Bladder microvascular endothelial cell (primary cell): ENCODE results near the gene COL25A1. TPM values are rescaled to one million over a fixed set of nuclear protein-coding genes. Genes with fewer than 3 reads are reported as not detected.

Experiments
- total RNA-seq: library from RNA; depleted of rRNA; stranded (reverse); fragments of >200 nt; gene quantifications from 2 replicates; pipeline ENCODE4 v1.2.3, GENCODE V29; 2014

Gene COL25A1
- 0.16 and 6.4 TPM in 2 replicates for total RNA-seq

DNA sequence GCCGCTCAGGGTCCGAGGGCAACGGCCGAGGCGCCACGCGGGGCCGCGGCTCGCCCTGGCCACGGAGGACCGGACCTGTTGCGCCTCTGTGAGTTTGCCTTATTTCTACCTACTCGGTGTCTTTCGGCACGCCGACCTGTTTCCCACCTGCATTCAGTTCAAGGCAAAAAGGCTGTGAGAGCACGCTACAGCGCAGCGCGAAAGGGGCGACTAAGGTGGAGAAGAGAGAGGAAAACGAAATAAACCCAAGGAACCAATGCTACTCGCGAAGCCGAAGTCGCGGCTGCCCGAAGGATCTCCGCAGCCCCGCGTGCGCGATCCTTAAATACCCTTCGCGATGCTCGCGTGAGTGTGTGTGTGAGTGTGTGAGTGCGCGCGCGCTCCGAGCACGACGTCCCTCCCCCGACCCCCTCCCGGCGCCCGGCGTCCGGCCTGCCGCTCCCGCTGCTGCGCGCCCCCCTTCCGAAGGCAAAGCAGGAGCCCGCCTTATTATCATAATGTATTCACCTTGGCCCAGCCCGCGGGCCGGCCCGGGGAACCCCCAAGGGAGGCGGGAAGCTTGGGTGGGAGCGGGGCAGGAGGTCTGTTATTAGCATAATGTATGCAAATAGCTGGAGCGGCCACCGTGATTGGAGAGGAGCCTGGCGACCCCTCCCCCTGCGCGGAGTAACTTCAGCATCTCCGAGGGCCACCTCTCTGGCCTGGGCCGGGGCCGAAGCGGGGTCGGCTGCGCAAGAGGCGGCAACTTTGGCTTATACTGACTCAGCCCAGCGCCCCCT, at the start of gene COL25A1:
Gene COL25A1 (minus strand): TSS at position 298 of the 779 bp plus-strand sequence.

DNA sequence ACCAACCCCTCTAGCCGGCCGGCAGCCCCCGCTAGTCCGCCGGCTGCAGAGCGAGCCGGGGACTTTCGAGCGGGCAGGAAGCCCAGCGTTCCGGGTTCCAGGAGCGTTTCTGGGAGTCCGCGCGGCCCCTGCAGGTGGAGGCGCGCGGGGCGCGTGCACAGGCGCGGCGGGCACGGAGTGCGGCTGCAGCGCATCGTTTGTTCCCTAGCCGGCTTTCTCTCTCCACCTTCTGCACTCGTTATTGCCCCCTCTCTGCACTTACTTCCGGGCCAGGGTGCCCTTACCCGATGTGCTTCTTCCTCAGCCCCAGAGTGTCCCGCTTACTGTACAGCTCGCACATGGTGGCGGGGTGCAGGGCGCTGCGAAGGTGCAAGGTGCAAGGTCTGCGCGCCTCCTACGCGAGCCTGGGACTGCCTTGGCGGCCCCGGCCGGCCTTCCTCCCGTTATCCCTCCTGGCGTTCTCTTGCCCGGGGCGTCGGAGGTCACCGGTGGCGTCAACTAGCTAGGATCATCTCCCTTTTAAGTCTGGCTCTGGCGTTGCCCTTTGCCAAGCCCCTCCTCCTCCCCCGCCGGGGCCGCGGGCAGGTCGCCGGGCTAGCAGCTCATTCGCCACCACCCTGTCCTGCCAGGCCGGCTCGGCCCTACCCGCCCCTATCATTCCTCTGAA, 539.8 kb downstream of the COL25A1 start, which contains the start of gene ETNPPL:
Gene ETNPPL (minus strand): TSS at position 495 of the 667 bp plus-strand sequence. CDS start 155 bp downstream, at position 340.

Other genes with a start within 250 kb of the COL25A1 start
- gene SEC24B, start 131.2 kb upstream of the COL25A1 start, total RNA-seq = 8.9 and 29.6 TPM in 2 replicates